ENCODE data around the gene CSNK1A1.

The CSNK1A1 gene

DNA sequence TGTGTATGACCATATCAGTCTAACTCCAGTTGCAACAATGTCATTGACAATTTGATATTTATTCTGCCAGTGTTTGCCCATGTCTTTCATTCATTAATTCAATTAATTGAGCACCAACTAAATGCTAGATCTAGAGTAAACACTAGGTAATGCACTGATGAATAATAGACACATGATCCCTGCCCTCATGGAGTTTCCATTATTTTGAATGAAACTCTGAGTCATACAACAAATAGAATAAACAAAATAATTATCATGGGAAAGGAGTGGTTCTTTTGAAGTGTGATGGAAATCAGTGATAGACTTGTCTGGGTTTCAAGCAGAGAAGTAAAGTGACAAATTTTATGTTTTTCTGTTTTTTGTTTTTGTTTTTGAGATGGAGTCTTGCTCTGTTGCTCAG is 34.7 kb upstream of the CSNK1A1 start:
- Histone ChIP-seq H3K27me3 (ENCODE audit: insufficient read depth, low read depth, severe bottlenecking) (no peaks in the 10 kb centered on the region), H3K4me3 (ENCODE audit: low read depth, low read length) (no peak overlapping the region), H3K9me3 (ENCODE audit: severe bottlenecking) (no peaks in the 10 kb centered on the region), H3K36me3 (no peaks in the 10 kb centered on the region), H3K27ac (no peak overlapping the region)
- TF ChIP-seq, protein P1, sequence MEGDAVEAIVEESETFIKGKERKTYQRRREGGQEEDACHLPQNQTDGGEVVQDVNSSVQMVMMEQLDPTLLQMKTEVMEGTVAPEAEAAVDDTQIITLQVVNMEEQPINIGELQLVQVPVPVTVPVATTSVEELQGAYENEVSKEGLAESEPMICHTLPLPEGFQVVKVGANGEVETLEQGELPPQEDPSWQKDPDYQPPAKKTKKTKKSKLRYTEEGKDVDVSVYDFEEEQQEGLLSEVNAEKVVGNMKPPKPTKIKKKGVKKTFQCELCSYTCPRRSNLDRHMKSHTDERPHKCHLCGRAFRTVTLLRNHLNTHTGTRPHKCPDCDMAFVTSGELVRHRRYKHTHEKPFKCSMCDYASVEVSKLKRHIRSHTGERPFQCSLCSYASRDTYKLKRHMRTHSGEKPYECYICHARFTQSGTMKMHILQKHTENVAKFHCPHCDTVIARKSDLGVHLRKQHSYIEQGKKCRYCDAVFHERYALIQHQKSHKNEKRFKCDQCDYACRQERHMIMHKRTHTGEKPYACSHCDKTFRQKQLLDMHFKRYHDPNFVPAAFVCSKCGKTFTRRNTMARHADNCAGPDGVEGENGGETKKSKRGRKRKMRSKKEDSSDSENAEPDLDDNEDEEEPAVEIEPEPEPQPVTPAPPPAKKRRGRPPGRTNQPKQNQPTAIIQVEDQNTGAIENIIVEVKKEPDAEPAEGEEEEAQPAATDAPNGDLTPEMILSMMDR (IDR thresholded peaks at IDR 0.05; ENCODE audit: low read depth, low read length) = no peak
- DNase-seq = no peak

DNA sequence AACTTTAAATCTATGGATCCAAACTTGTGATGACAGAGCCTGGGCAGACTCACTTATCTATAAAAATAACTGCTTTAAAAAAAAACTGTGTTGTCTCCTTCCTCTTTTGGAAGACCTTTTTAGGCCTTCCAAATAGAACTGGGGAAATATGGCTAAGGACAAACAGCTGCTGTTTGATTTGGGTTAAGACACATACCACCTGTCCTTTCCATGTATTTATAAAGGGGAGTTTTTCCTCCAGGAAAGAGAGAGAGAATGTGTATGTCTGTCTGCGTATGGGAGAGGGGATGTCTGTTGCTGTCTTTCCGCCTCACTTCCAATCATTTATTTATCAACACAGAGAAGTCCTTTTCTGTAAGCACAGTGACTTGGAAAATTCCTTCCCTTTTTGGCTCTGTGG is 32.9 kb upstream of the CSNK1A1 start:
- Histone ChIP-seq H3K27ac (no peak overlapping the region), H3K27me3 (ENCODE audit: insufficient read depth, low read depth, severe bottlenecking) (no peaks in the 10 kb centered on the region), H3K9me3 (ENCODE audit: severe bottlenecking) (no peaks in the 10 kb centered on the region), H3K4me3 (ENCODE audit: low read depth, low read length) (no peak overlapping the region), H3K36me3 (no peaks in the 10 kb centered on the region)
- TF ChIP-seq, protein P1 (IDR thresholded peaks at IDR 0.05; ENCODE audit: low read depth, low read length) = no peak
- no peak for DNase-seq

- Histone ChIP-seq H3K27ac (no peak overlapping the region), H3K36me3 (no peaks in the 10 kb centered on the region), H3K9me3 (ENCODE audit: severe bottlenecking) (no peaks in the 10 kb centered on the region), H3K27me3 (ENCODE audit: insufficient read depth, low read depth, severe bottlenecking) (no peaks in the 10 kb centered on the region), H3K4me3 (ENCODE audit: low read depth, low read length) (no peak overlapping the region)
- TF ChIP-seq, protein P1 (IDR thresholded peaks at IDR 0.05; ENCODE audit: low read depth, low read length) = no peak
- DNase-seq = no peak
These were observed 32.2 kb upstream of the CSNK1A1 start for GRCh38 chr5:149583394-149583793.

GRCh38 chr5:149581931-149582768 is 30.9 kb upstream of the CSNK1A1 start:
- TF ChIP-seq, protein P1 (IDR thresholded peaks at IDR 0.05; ENCODE audit: low read depth, low read length) = no peak
- Histone ChIP-seq H3K4me3 (ENCODE audit: low read depth, low read length) (peak overlapping the region; percentile 54), H3K27ac (no peak overlapping the region), H3K9me3 (ENCODE audit: severe bottlenecking) (no peaks in the 10 kb centered on the region), H3K27me3 (ENCODE audit: insufficient read depth, low read depth, severe bottlenecking) (no peaks in the 10 kb centered on the region), H3K36me3 (no peaks in the 10 kb centered on the region)
- DNase-seq = no peak

GRCh38 chr5:149581192-149581861 is 30.1 kb upstream of the CSNK1A1 start, which contains the start of gene ARHGEF37:
Gene ARHGEF37 (plus strand): TSS chr5:149581498. CDS start chr5:149597770, 16,272 bp downstream.
- Histone ChIP-seq H3K4me3 (ENCODE audit: low read depth, low read length) (peak within 1 kb of the TSS; percentile 54), H3K9me3 (ENCODE audit: severe bottlenecking) (no peaks in the 10 kb centered on the region), H3K27me3 (ENCODE audit: insufficient read depth, low read depth, severe bottlenecking) (no peaks in the 10 kb centered on the region), H3K27ac (no peak within 1 kb of the TSS), H3K36me3 (no peaks in the 10 kb centered on the region)
- TF ChIP-seq, protein P1 (IDR thresholded peaks at IDR 0.05; ENCODE audit: low read depth, low read length) = no peak
- peak; percentile 64 for DNase-seq
